Dermis microvascular lymphatic vessel endothelial cell (primary cell): ENCODE results near the gene DICER1. TPM values are rescaled to one million over a fixed set of nuclear protein-coding genes. Genes with fewer than 3 reads are reported as not detected.

Source experiments
- DNase-seq, 2 donors: peaks; one replicate each; pipeline versions ENCODE4 v3.0.0 to v3.0.0-alpha.2; 2010; ENCODE audit warnings: low read depth in 2 of 2
- total RNA-seq: library from RNA; depleted of rRNA; stranded (reverse); fragments of >200 nt; gene quantifications from 2 replicates; pipeline ENCODE4 v1.2.1, GENCODE V29; 2014

The DICER1 gene
- total RNA-seq, 1 donor from 2014 or later = 24.8 TPM

- no peak for DNase-seq
Observed at GRCh38 chr14:95061317-95062093, 95.8 kb downstream of the DICER1 start.

- no peak for DNase-seq
Observed at GRCh38 chr14:95059126-95059525, 98.2 kb downstream of the DICER1 start.

- no peak for DNase-seq
Observed at GRCh38 chr14:95058491-95058890, 98.8 kb downstream of the DICER1 start.

- DNase-seq = no peak
Observed at GRCh38 chr14:95057851-95058250, 99.5 kb downstream of the DICER1 start.

GRCh38 chr14:95057147-95057546 lies 100.2 kb downstream of the DICER1 start:
- DNase-seq = no peak

GRCh38 chr14:95056476-95056875 lies 100.9 kb downstream of the DICER1 start:
- DNase-seq = no peak

GRCh38 chr14:95055318-95055717 lies 102.0 kb downstream of the DICER1 start:
- no peak for DNase-seq

GRCh38 chr14:95054346-95055280 lies 102.7 kb downstream of the DICER1 start:
- no peak for DNase-seq

- no peak for DNase-seq
Observed at GRCh38 chr14:95052016-95052585, 105.2 kb downstream of the DICER1 start.

- no peak for DNase-seq
Observed at GRCh38 chr14:95049952-95050351, 107.4 kb downstream of the DICER1 start.

GRCh38 chr14:95048771-95049312 lies 108.5 kb downstream of the DICER1 start:
- DNase-seq = no peak

- no peak for DNase-seq
Observed at GRCh38 chr14:95047754-95048153, 109.6 kb downstream of the DICER1 start.

GRCh38 chr14:95046711-95047681 lies 110.3 kb downstream of the DICER1 start:
- no peak for DNase-seq

- DNase-seq = no peak
Observed at GRCh38 chr14:95045836-95046430, 111.4 kb downstream of the DICER1 start.

- DNase-seq = no peak
Observed at GRCh38 chr14:95045106-95045701, 112.1 kb downstream of the DICER1 start.

- DNase-seq = no peak
Observed at GRCh38 chr14:95044463-95045105, 112.7 kb downstream of the DICER1 start.

GRCh38 chr14:95043732-95044462 lies 113.4 kb downstream of the DICER1 start:
- DNase-seq = no peak

- DNase-seq = no peak
Observed at GRCh38 chr14:95043314-95043713, 114.0 kb downstream of the DICER1 start.
